ENCODE measurements around the gene RMC1.
"Not testable (repeated sequence)": the region's sequence is repeated elsewhere in the genome, so short reads cannot be mapped to it uniquely, and the experiment has no call there.

Gene RMC1

DNA sequence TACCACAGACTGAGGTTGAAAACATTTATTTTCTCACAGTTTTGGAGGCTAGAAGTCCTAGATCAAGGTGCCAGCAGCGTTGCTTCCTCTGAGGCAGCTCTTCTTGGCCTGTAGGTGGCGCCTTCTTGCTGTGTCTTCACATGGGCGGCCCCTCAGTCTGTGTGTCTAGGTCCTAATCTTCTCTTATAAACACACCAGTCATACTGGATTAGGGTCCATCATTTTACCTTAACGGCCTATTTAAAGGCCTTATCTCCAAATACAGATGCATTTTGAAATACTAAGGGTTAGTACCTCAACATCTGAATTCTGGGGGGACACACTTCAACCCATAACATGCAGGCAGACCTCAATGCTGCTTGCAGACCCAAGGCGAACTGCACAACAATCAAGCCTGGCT, 4.4 kb upstream of the RMC1 start:
- peak; percentile 54 for DNase-seq

GRCh38 chr18:23499291-23499781, 4.0 kb upstream of the RMC1 start:
- no peak for DNase-seq

GRCh38 chr18:23501626-23502025, 1.7 kb upstream of the RMC1 start:
- DNase-seq = no peak

- DNase-seq = no peak
These were observed 734 bp upstream of the RMC1 start for GRCh38 chr18:23502516-23503037.

- no peak for DNase-seq
These were observed 643 bp downstream of the RMC1 start for GRCh38 chr18:23503963-23504344.

DNA sequence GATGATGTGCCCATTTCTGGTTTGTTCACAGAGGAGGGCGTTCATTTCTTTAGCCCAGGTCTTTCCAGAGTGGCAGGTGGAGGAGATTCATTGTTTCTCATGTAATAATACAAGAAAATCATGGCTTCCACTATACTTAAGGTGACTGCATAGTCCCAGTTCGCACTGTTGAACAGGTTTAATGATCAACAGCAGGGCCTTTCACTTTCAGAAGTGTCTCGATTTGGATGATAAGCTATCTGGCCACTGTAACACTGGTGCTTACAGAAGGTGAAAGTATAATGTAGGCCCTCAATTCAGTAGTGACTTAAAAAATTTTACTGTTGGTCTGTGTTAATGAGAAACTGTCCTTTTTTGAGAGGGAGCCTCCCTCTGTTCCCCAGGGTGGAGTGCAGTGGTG, 1.4 kb downstream of the RMC1 start:
- DNase-seq = no peak

DNA sequence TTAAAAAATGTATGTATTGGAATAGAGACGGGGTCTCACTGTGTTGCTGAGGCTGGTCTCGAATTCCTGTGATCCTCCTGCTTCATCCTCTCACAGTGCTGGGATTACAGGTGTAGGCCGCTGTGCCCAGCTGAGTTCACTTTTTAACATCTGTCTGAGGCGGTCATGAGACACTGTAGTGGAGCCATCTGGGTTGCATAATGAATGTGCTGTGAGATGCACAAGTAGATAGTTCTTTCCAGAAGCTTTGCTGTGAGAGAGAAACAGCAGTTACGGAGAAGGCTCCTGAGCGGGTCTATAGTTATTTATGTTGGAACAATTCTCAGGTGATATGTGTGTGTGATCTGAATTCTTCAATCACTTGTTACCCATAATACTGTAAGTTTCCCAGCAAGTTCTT, 3.1 kb downstream of the RMC1 start:
- DNase-seq = no peak

DNA sequence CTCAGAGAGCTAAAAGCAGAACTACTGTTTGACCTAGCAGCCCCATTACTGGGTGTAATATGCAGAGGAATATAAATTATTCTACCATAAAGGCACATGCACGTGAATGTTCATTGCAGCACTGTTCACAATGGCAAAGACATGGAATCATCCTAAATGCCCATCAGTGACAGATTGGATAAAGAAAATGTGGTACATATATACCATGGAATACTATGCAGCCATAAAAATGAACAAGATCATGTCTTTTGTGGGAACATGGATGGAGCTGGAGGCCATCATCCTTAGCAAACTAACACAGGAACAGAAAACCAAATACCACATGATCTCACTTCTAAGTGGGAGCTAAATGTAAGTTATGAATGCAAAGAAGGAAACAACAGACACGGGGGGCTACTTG, 7.6 kb downstream of the RMC1 start:
- DNase-seq = not testable (repeated sequence)

- not testable (repeated sequence) for DNase-seq
These were observed 8.9 kb downstream of the RMC1 start for GRCh38 chr18:23512216-23512615.

- no peak for DNase-seq
These were observed 9.3 kb downstream of the RMC1 start for GRCh38 chr18:23512641-23513040.

DNA sequence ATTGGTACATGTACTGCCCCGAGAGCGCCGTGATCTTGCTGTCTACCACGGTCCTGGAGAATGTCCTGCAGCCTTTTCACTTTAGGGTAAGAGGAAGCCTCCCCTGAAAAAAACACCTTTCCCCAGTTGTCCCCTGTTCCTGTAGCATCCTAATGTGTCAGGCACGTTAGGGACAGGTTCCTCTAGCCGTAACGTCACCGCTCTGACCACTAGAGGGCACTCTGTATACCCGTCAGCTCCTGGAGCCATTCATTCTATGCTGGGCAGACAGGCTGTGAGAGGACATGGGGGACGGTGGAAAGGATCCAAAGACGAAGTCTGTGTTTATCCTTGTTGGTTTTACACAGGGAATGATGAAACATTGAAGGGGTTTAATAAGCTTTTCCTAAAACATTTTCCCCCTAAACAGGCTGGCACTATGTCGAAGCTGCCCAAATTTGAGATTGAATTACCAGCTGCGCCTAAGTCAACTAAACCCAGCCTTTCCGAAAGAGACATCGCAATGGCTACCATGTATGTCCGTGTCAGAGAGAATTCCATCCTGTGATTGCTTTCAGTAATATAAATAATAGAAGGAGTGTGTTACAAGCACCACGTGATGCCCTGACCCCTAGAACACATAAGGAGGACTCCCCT, 12.7 kb downstream of the RMC1 start:
- peak; percentile 69 for DNase-seq

DNA sequence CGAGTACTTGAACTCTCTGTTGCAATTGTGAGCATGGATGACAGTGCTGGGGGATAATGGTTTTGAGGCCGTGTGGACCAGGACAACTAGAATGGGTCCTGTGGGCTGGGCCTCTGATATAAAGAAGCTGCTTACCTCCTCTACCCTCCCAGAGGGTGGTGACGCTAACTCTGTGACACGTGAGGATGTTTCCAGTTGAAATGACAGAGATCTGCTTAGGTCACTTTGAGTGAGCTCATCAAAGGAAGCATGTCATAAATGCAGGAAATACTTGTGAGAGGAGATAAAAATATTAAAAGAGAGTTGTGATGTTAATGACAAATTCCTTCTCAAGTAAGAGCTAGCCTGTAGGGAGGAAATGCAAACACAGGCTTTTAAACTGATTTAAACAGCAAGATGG, 16.4 kb downstream of the RMC1 start:
- no peak for DNase-seq

DNA sequence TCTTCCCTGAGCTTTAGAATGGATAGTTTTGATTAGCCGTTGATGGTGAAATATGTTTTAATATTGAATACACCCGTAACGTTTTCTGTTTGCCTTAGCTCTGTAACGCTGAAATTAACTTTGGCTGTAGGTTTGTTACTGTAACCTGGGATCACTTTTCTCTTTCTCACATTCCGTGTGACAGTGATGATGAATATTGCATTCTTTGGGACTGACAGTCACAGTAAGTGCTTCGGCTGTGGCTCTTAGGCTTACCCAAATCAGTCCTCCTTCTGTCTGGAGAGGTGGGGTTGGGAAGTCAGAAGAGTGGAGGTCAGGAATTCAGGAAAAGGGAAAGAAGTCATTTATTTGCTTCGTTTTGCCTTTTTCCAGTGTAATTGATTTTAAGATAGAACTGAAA, 18.0 kb downstream of the RMC1 start:
- no peak for DNase-seq

GRCh38 chr18:23521907-23522306, 18.6 kb downstream of the RMC1 start:
- DNase-seq = no peak

- no peak for DNase-seq
These were observed 20.3 kb downstream of the RMC1 start for GRCh38 chr18:23523429-23524212.

DNA sequence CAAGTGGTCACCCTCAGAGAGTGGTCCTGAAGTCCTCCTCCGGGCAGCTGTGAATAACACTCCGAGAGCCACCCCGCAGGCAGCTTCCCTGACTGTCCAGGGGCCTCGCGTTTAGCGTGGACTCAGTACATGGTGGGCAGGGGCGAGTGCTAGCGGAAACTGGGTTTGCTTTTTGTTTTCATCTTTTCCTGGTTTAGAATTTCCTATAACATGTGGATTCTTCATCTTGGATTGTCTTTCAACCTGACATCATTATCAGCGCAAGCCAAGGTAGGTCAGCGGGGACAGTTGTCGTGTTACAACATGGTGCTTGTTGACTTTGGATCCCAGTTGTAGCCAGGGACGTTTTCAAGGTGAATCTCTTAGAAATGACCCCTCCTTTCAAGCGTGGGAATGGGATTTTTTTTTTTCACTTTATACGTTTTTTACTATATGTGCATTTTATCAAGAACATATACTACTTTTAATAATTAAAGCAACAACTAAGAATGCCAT, 20.9 kb downstream of the RMC1 start:
- no peak for DNase-seq

- no peak for DNase-seq
These were observed 23.3 kb downstream of the RMC1 start for GRCh38 chr18:23526501-23527063.

- no peak for DNase-seq
These were observed 25.5 kb downstream of the RMC1 start for GRCh38 chr18:23528580-23529472.

- no peak for DNase-seq
These were observed 26.3 kb downstream of the RMC1 start for GRCh38 chr18:23529604-23530003.

- DNase-seq = no peak
These were observed 26.9 kb downstream of the RMC1 start for GRCh38 chr18:23530195-23530594.

DNA sequence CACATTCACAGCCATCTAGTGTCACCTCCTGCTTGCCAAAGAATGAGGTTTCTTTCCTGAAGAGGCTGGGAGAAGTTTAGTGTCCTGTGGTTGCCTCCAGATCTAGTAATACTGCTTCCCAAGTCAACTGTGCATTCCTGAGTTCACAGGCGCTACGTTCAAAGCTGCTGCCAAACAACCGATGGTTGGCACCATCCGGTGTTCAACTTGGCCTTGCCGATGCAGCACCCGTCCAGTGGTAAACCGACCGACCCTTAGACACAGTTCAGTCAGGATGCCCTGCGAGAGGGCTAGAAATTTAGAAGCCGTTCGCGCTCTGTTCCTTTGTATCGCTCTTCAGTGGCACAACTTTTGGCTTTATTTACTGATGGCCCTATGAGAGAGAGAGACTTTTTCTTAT, 28.6 kb downstream of the RMC1 start:
- no peak for DNase-seq

DNA sequence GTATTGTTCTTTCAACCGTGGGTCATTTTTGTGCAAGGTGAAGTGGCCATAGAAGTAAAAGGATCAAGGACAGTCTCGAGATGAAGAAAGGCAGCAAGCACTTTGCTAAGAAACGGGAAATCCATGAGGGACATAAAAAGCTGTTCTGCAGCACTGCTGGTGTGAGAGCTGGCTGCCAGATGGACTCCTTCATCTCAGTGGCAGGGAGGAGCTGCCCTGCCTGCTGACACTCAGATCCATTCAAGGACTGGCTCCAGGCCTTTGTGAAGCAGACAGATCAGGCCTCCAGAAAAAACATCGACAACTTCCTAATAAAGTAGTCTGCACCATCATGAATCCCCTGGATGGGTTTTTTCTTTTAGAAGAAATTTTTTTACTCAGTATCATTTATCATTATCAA, 29.5 kb downstream of the RMC1 start:
- DNase-seq = no peak

DNA sequence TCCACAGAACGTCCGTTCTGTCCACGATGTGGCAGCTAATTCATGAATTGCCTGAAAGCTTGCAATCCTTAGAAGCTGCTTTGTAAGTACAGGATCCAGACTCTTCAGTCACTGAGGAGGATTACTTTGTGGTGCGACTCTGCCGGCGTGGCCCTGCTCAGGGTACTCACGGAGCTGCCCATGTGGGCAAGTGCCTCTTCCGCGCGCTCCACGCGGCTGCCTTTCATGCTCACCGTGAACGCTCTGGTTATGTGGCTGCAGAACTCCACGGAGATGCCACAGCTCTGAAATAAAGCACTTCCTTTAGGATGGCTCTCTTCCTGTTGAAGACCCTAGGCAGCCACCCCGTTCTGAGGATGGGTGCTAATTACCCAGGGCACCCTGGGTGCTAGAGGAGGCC, 31.0 kb downstream of the RMC1 start:
- no peak for DNase-seq
